Measurements from ENCODE around the gene TGFBI. TPM values are rescaled to one million over a fixed set of nuclear protein-coding genes. Genes with fewer than 3 reads are reported as not detected.

The TGFBI gene
- total RNA-seq, 1 donor from 2014 or later, result 27.9 TPM

GRCh38 chr5:136014049-136015002 lies 14.5 kb upstream of the TGFBI start:
- no peak overlapping the region for H3K27ac Mint-ChIP-seq (ENCODE audit: unreplicated experiment)
- no peak overlapping the region for H3K4me3 Mint-ChIP-seq (ENCODE audit: unreplicated experiment)
- H3K9me3 Mint-ChIP-seq (ENCODE audit: unreplicated experiment), result no peaks in the 10 kb centered on the region

GRCh38 chr5:136015003-136015375 lies 13.8 kb upstream of the TGFBI start:
- DNase-seq (ENCODE audit: low spot score), result no peak
- H3K27ac Mint-ChIP-seq (ENCODE audit: unreplicated experiment), result no peak overlapping the region
- H3K4me1 Mint-ChIP-seq (ENCODE audit: unreplicated experiment), result peaks cover 16% of the 10 kb centered on the region
- no peak overlapping the region for H3K4me3 Mint-ChIP-seq (ENCODE audit: unreplicated experiment)
- H3K9me3 Mint-ChIP-seq (ENCODE audit: unreplicated experiment), result no peaks in the 10 kb centered on the region
- H3K36me3 Mint-ChIP-seq (ENCODE audit: low read depth, unreplicated experiment), result no peaks in the 10 kb centered on the region
- no peak for TF ChIP-seq CTCF (IDR thresholded peaks at IDR 0.05; ENCODE audit: unreplicated experiment)
- H3K27me3 Mint-ChIP-seq (ENCODE audit: unreplicated experiment), result peaks cover 5% of the 10 kb centered on the region

More at GRCh38 chr5:136014049-136015002, 14.5 kb upstream of the TGFBI start:
- H3K27me3 Mint-ChIP-seq (ENCODE audit: unreplicated experiment), result peaks cover 5% of the 10 kb centered on the region
- no peak for TF ChIP-seq CTCF (IDR thresholded peaks at IDR 0.05; ENCODE audit: unreplicated experiment)
- H3K4me1 Mint-ChIP-seq (ENCODE audit: unreplicated experiment), result peaks cover 16% of the 10 kb centered on the region
- H3K36me3 Mint-ChIP-seq (ENCODE audit: low read depth, unreplicated experiment), result no peaks in the 10 kb centered on the region
- no peak for DNase-seq (ENCODE audit: low spot score)

- Mint-ChIP-seq H3K4me3 (ENCODE audit: unreplicated experiment) (no peak overlapping the region), H3K27me3 (ENCODE audit: unreplicated experiment) (peaks cover 5% of the 10 kb centered on the region), H3K4me1 (ENCODE audit: unreplicated experiment) (peaks cover 16% of the 10 kb centered on the region), H3K9me3 (ENCODE audit: unreplicated experiment) (no peaks in the 10 kb centered on the region), H3K36me3 (ENCODE audit: low read depth, unreplicated experiment) (no peaks in the 10 kb centered on the region), H3K27ac (ENCODE audit: unreplicated experiment) (no peak overlapping the region)
- TF ChIP-seq CTCF (IDR thresholded peaks at IDR 0.05; ENCODE audit: unreplicated experiment), result no peak
- DNase-seq (ENCODE audit: low spot score), result no peak
These were observed 12.7 kb upstream of the TGFBI start for GRCh38 chr5:136015966-136016650.

GRCh38 chr5:136016945-136017530 lies 11.8 kb upstream of the TGFBI start:
- Mint-ChIP-seq H3K4me1 (ENCODE audit: unreplicated experiment) (peaks cover 12% of the 10 kb centered on the region), H3K9me3 (ENCODE audit: unreplicated experiment) (no peaks in the 10 kb centered on the region), H3K4me3 (ENCODE audit: unreplicated experiment) (no peak overlapping the region), H3K36me3 (ENCODE audit: low read depth, unreplicated experiment) (no peaks in the 10 kb centered on the region), H3K27ac (ENCODE audit: unreplicated experiment) (no peak overlapping the region), H3K27me3 (ENCODE audit: unreplicated experiment) (peaks cover 5% of the 10 kb centered on the region)
- DNase-seq (ENCODE audit: low spot score), result no peak
- TF ChIP-seq CTCF (IDR thresholded peaks at IDR 0.05; ENCODE audit: unreplicated experiment), result no peak

Data from endothelial cell (in vitro differentiated cells).